Effector CD4-positive, alpha-beta T cell (primary cell): ENCODE data around the gene PAXIP1.

ENCODE experiments used
- DNase-seq: peaks from one replicate; pipeline ENCODE4 v3.0.0-alpha.2; 2020

The PAXIP1 gene

DNA sequence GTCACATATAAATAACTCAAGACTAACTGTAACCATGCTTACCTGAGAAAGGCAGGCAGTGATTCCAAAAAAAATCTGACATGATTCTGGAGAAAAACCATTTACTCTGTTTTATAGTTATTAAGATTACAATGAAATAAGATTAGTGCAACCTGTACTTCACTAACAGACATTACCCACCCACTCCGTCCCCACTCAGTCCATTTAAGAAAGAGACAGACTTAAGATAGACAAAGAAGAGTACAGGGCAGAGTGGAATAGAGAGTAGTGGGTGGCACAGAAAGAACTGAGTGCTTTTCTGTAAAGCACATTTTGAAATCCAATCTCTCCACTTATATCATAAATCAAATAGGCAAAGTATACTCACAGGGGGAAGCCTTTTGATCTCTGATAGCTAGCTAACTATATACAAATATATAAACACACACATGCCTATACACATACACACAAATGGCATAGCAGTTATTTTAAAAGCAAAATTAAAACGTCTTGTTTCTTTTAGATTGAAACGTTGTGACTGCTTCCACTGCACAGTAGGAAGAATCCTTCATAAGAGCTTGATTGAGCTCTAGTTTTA is 11.9 kb downstream of the PAXIP1 start:
- no peak for DNase-seq

DNA sequence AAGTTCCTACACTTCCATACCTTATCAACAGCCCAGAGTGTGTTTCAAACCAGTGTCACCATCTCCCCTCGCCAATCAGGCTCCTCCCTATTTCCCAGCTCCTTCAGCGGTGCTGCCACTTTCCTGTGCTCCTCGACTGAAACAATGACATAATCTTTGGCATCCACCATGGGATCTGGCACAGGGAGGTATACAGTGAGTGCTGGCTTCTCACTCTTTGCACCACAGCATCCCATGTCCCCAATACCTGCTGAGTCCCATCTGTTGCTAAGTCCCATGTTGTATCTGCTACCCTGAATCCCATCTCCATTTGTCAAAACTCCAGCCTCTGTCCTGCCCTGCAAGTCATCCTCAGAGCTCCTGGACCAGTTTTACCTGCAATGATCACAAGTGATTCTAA is 15.4 kb downstream of the PAXIP1 start:
- no peak for DNase-seq

DNA sequence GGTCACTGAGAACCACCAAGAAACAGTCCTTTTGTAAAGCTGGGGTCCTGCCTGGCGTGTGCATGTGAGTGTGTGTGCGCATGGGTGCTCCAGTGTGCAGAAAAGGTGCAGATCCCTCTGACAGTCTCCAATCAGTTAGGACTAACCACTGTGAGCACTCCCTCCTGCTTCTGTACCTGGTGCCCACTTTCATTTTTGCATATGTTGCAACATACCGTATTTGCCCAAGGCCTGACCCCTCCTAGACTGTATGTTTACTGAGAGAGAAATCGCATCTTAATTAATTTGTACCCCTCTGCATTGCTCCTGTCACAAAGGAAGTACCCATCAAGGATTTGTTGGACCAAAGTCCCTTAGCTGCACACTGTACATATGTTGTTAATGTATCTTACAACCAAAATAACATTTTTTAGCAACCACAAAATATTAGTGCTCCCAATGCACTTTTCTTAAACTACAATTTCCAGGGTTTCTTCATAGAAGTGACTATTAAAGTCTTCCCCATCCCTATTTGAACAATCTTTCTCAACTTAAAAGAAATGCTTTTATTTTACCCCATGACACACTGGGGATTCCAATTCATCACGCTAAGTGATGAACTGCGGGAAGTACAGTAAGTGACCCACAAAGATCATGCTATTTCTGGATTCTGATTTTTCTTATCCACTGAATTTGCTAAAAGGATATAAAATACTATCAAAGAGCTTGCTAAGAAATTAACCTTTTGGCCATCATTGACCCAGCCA is 16.6 kb downstream of the PAXIP1 start:
- DNase-seq, result no peak

DNA sequence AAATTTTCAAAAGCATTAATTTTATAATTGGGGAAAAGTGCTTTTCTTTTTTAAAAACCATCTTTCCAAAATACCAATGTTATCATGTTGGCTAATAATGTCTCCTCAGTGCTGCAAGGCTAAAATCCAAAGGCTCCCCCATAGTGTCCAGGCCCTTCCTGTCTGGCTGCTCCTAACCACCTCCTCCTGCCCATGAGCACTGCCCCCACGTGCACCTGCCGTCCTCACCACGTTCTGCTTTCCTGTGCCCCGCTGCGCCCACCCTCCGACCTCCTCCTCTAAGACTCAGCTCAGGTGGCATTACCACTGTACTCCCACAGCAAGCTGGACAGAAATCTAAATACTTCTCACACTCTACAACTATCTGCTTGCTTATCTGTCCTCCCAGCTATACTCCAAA is 17.7 kb downstream of the PAXIP1 start:
- no peak for DNase-seq

DNA sequence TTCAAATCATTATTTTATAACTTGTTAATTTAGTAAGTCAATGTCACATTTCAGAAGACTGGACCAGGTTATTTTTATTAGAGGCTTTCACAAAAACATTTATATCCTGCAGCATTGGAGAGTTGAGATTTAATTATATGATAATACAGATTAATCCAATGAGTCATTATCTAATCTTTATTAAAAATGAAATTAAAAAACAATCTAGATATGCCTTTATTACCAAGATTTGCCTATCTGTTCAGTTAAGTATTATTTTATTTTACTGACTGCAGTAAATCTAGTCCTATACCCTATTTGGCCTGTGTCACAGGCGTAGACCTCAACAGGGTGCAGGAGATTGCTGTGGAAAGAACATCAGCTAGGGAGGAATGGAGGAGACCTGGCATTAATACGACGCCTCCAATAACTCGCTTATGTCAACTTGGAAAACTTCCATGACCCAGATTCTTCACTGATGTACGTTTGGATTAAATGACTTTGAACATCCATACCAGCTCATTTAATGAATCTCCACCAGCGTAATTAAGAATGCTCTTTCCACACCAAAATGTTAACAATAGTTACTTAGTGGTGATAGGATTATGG is 18.2 kb downstream of the PAXIP1 start:
- DNase-seq, result no peak

DNA sequence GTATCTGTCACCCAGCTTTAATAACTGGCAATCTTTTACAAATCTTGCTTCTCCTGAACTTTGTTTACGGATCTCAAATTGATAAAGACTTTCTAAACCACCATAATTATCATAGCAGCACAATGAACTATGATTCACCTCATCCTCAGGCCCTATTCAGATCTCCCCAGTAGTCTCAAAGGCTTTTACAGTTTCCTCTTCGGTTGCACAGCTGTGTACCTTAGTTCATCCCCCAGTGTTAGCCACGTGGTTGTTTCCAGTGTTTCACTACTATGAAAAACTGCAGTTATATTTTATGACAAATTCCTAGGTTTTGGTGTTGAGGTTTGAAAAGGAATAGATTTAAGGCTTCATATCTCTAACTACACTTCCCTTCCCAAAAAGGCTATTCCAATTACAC is 24.9 kb downstream of the PAXIP1 start:
- DNase-seq, result no peak

DNA sequence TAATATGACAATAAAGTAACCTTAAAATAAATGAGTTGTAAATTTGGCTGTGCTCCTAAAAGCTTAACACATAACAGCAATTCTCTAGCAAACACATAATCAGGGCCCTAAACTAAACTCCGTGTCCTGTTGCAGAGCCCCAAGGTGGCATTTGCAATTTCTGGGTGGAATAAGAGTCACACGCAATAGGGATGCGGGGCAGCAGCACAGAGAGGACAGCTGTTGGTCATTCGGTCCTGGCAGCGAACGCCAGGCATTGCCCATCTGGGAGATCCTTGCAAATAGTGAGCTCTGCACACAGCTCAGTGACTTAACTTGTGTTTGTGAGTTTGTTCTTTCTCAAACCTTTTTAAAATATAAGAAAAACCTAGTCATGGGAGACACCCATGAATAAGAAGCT is 25.7 kb downstream of the PAXIP1 start:
- DNase-seq, result no peak

DNA sequence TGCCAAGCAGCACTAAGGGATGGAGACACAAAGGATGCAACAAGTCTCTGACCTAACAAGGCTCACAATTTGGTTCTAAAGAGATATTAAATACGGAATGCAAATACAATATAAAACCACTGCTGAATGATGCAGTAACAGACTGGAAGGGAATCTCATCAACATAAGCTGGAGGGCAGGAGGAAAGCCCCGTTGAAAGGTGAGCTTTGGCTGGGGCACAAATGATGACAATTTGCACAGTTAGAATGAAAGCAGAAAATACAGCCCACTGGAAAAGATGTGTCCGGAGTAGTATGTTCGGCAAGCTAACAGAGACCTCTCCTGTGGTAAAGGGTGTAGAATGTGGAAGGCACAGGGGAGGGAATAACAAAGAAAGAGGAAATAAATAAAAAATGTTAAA is 26.1 kb downstream of the PAXIP1 start:
- DNase-seq, result no peak

DNA sequence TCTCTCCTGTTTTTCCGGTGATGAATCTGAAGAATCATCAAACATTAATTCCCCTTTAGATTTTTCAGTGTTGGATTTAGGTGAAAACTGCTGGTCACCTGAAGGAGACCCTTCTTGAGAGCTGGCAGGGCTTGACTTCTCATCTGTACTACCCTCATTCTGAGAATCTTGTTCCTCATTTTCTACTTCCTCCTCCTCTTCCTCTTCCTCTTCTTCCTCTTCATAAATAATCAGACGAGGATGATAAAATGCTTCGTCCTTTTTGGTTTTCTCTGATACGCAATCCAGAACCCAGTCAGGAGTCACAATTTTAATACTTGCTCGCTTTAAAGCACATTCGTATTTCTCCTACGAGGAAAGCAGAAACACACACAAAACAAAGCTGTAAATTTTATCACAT is 26.9 kb downstream of the PAXIP1 start:
- DNase-seq, result no peak

DNA sequence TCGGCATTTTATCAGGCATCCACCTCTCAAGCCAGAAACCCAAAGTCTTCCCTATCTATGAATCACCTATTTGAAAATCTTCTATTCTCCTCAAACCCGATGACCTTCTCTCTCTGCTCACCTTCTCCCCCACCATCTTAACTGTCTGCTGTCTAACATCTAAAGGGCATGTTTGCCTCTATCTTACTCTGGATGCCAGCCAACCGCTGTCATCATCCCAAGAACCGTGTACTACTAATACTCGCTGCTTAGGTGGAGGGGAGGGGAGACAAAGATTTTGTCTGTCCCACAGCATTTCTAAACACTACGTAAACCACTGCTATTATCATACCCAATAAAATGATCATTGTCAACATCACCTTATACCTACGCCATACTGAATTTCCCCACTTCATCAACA is 29.5 kb downstream of the PAXIP1 start:
- no peak for DNase-seq

DNA sequence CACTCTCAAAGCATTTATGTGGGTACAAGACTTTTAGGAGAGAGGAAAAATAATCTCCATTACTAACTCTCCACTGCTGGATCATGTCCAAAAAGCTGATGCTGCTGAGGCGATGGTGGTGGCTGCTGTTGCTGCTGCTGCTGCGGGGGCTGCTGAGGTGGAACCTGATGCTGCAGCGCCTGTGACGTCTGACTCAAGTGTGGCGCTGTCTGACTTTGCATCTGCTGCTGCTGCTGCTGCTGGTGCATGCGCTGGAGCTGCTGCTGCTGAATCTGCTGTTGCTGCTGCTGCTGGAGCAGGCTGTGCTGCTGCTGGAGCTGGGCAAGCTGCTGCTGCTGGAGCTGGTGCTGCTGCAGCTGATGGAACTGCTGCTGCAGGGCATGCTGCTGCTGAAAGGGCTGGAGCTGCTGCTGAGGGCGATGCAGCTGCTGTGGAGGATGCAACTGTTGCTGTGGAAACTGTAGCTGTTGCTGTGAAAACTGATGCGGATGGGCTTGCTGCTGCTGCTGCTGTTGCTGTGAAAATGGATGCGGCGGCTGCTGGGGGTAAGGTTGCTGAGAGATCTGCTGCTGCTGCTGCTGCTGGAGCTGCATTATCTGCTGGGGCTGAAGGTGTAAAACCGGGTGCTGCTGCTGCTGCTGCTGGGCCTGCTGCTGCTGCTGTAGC is 34.5 kb downstream of the PAXIP1 start:
- no peak for DNase-seq

DNA sequence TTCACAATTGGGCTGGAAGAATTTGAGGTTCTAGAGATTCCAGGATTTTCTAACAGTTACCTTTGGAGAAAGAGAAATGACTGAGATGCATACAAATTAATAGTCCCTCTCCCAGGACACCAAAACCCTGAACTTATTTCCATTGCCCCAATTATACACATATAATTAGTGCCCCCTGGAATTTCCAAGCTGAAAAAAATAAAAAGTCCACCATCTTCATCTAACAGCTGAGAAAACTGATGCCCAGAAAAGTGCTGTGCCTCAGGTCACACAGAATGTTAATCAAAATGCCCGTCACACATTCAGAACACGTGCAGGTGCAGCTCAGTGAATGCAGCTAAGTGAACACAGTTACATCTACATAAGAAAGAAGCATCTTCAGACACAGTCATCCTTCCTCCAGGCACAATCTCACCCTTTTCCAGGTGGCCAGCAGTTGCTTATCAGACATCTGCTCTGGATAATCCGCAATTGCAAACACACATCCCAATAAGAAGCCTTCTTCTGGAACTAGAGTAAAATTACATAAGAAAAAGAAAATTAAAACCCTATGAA is 35.4 kb downstream of the PAXIP1 start:
- DNase-seq, result no peak

DNA sequence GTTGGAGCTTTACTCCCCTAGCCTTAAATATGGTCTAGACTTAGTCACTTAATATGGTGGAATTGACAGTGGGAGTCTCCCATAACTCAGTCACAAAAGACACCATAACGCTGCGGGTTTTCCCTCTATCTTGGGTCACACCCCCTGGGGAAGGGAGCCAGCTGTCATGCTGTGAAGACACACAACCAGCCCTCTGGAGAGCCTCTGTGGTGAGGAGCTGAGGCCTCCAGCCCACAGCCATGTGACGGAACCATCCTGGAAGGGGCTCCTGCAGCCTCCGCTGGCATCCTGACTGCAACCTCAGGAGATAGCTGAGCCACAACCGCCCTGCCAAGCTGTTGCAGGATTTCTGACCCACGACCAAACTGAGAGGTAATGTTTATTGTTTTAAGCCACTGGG is 37.9 kb downstream of the PAXIP1 start:
- DNase-seq, result no peak

DNA sequence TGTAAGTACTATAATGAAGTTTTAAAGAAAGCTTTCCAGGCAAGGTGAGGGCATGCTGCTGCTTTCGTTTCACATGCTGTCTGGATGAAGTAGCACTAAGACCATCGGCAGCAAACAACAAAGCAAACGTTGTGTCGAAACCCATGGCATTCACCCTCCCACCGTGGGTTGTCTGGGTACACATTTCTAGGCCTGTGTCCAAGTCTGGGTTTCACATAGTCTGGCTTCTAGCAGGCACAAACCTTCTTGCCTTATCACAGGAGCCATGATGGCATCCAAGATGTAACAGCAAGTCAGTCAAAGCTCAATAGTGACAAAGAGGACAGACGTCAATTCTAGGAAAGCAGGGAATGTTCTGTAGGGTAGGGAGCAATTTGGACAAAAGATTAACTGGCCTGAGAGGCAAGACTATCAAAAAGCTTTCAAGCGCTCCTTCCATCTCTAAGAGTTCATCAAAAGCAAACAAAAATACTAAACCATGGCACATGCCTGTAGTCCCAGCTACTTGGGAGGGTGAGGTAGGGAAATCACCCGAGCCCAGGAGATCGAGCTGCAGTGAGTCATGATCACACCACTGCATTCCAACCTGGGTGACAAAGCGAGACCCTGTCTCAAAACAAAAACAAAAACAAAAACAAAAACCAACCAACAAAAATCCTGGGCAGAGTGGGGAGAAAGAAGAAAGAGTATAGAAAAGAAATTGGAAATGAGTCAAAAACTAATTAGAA is 42.7 kb downstream of the PAXIP1 start:
- DNase-seq, result no peak

DNA sequence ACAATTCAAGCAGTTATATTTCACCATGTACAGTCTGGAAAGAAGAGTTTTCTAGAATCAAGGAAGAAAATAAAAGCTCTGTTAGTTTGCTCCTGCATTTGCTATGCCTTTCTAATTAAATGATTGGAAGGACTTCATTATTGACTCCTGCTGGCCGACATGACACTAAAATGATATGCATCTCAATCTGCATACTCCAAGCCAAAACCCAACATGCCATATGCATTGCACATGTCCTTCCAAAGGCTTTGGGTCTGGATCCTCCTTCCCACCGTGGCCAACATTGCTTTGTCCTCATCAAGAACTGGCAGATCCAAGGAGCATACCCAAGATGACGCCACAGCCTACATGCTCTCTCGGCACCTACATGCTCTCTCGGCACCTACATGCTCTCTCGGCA is 46.5 kb downstream of the PAXIP1 start:
- no peak for DNase-seq

DNA sequence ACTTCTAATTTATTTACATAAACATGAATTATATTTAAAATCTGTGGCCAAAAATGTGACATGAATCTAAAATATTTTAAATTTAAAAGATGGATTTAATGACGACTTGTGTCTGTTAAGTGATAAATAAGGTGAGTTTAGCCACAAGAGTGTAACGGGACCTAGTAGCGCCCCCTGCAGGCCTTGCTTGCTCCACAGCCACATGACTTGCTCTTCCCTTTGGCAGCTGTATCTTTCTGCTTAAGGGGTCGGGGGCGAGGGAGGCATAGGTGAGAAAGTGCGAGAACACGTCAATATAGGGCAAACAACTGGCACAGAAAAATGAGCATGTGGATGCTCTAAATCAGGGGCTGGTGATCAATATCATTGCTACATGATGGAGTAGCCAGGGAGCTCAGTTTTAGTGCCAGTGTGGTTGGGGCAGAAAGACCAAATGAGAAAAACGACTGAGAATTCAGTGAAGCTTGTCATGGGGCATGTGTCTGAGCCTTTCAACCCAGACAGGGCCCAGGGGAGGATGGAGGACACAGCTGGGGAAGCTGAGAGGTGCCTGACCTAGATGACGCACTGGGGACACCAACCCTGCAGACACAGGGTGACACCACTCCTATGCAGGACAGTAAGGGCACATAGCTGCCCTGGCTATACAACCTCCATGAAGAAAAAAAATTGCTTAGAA is 49.8 kb downstream of the PAXIP1 start:
- peak; percentile 63 for DNase-seq

DNA sequence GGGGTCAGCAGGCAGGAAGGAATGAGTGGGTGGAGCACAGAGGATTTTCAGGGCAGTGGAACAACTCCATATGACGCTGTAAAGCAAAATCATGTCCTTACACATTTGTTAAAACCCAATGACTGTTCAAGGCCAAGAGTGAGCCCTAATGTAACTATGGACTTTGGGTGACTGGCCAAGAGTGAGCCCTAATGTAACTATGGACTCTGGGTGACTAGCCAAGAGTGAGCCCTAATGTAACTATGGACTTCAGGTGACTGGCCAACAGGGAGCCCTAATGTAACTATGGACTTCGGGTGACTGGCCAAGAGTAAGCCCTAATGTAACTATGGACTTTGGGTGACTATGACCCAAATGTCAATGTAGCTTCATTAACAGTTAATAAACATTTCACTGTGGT is 52.0 kb downstream of the PAXIP1 start:
- DNase-seq, result no peak

DNA sequence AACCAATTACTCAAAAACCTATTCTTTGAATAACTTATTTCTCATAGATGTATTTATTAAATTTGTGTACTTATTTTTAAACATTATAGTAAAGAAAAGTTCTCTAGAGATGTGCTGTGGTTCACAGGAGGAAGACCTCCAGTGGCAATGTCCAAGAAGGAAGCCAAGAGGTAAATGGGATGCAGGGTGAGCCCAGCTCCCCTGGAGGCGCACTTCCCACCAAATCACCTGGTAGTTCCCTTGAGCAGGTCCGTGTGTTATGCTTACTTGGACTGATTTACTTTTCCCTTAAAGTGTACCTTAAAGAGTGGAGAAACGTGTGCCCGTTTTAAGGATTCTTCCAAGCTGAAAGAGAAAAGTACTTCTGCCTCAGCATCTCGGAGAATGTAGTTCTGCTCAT is 55.3 kb downstream of the PAXIP1 start:
- no peak for DNase-seq

DNA sequence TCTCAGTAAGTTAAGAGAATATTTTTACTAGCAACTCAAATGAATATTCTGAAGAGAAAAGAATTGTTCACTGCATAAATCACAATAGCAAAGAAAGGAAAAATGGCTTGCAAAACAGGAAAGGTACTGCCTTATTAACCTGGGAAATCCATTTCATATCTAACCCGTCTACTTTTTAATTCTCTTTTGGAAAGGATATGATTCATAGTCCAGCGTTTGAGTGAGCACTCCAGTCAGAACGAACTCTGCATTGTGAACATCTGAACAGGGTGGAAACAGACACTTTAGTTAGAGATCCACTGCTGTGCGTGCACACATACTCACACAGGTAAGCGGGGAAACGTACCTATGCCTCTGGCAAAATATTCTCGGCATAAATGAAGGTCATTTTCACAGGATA is 56.8 kb downstream of the PAXIP1 start:
- no peak for DNase-seq

DNA sequence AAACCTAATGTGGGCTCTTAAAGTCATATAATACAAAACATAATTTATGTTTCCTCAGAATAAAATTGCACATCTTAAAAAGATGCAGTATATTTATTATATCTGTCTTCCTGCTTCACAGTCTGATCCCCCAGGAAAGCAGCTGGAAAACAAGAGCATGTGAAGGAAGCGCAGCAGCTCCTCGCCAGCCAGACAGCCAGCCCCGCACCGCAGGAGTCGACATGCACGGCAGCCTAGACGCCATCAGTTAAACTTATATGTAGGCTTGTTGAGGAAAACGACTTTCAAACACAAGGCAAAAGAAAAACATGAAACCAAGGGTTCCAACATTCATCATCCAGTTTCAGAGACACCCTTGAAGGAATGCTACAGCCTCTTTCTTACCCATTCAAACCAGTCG is 59.0 kb downstream of the PAXIP1 start:
- DNase-seq, result no peak

DNA sequence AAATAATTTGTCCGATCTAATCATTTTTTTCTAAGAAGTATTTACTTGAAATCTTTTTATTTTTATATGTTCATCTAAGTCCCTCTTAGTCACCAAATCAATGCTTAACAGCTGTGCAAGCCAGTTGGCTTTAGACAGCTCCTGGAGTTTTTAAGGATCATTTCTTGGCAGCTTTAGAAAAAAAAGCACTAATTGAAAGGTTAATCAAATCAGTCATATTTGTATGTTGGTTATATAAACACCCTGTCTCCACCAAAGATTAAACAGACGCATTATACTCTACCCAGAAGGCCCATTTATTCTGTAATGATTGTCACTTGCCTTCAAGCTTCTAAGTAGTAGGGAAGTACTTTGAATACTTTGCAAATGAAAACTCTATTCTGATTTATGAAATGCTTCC is 60.2 kb downstream of the PAXIP1 start:
- no peak for DNase-seq

DNA sequence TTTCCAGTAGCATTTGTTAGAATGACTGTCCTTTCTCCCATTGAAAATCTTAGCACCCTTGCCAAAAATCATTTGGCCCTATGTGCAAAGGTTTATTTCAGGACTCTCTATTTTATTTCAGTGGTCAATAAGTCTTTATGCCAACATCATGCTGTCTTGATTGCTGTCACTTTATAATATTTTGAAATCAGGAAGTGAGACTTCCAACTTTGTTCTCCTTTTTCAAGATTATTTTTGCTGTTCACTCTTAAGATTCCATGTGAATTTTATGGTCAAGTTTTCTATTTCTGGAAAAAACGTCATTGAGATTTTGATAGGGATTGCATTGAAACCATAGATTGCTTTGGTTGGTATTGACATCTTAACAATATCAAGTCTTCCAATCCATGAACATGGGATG is 65.1 kb downstream of the PAXIP1 start:
- DNase-seq, result no peak
